GM12878 (cell line): ENCODE data around the gene IL23R. TPM values are rescaled to one million over a fixed set of nuclear protein-coding genes. Genes with fewer than 3 reads are reported as not detected.

Experiments used
- ATAC-seq: fragments of 200-7000 bp; cut with Tn5 transposase; 3 replicates; pipeline ENCODE4 v1.9.1; 2020; ENCODE audit warnings: mild to moderate bottlenecking, moderate library complexity
- BruUV-seq: library from RNA; stranded (reverse); fragments of 400-500 nt; replicated peaks from 2 replicates; lab custom pipeline; 2021; lab: Mats Ljungman, UMichigan
- CTCF ChIA-PET: fragments of 300-600 bp; sonication (Branson Sonifier 250); formaldehyde crosslinking; extraction: SDS; loops from one replicate; lab custom pipeline; 2021; ENCODE audit warnings: inconsistent platforms; lab: Yijun Ruan, JAX
- POLR2A ChIA-PET: fragments of 350-600 bp; formaldehyde crosslinking; extraction: SDS; loops from one replicate; lab custom pipeline; 2021; ENCODE audit warnings: inconsistent platforms; lab: Charles Lee
- RAD21 ChIA-PET: fragments of 300-600 bp; sonication (Branson Sonifier 250); formaldehyde crosslinking; loops from one replicate; lab custom pipeline; 2023; ENCODE audit warnings: antibody characterized with exemption; ENCODE audit not compliant: unreplicated experiment; lab: Charles Lee
- SMC1A ChIA-PET: fragments of 300-600 bp; sonication (Branson Sonifier 250); formaldehyde crosslinking; loops from one replicate; lab custom pipeline; 2023; ENCODE audit not compliant: unreplicated experiment, uncharacterized antibody; lab: Charles Lee
- DNase-seq: peaks from one replicate; pipeline ENCODE4 v3.0.0-alpha.2; 2011; ENCODE audit warnings: low read depth, low spot score
- FAIRE-seq: peaks from 3 replicates; lab custom pipeline; 2011; peaks lifted over from hg19 to GRCh38; lab: Jason Lieb, UNC
- H2AFZ ChIP-seq: 2 replicates; pipeline ENCODE4 v1.6.0; 2011; ENCODE audit warnings: low read depth, low read length, control low read depth; ENCODE audit not compliant: control insufficient read depth
- H3K27ac ChIP-seq: 2 replicates; pipeline ENCODE4 v1.5.1; 2011; ENCODE audit warnings: control low read depth; ENCODE audit not compliant: control insufficient read depth, insufficient read depth
- H3K27me3 ChIP-seq, 2 experiments: replicated peaks in 1 of 2; 2 replicates each; pipeline versions ENCODE4 v1.6.0 to v1.6.1; 2011; ENCODE audit warnings: low read length in 1 of 2; ENCODE audit not compliant: control insufficient read depth in 2 of 2, insufficient read depth in 2 of 2
- H3K36me3 ChIP-seq, 2 experiments: 2 replicates each; pipeline ENCODE4 v1.5.1; 2011; ENCODE audit warnings: low read length in 1 of 2; ENCODE audit not compliant: control insufficient read depth in 2 of 2, insufficient read depth in 2 of 2
- H3K4me1 ChIP-seq: 2 replicates; pipeline ENCODE4 v1.6.1; 2011; ENCODE audit warnings: mild to moderate bottlenecking, low read length, moderate library complexity, mixed read lengths; ENCODE audit not compliant: control insufficient read depth, insufficient read depth
- H3K4me2 ChIP-seq: 2 replicates; pipeline ENCODE4 v1.6.0; 2011; ENCODE audit warnings: control low read depth; ENCODE audit not compliant: control insufficient read depth, insufficient read depth
- H3K4me3 ChIP-seq: fragments of 200-600 bp; sonication (generic); 2 replicates; pipeline ENCODE4 v1.5.1; 2016
- H3K79me2 ChIP-seq: 2 replicates; pipeline ENCODE4 v1.6.0; 2011; ENCODE audit warnings: low read length; ENCODE audit not compliant: control insufficient read depth, insufficient read depth
- H3K9ac ChIP-seq: 2 replicates; pipeline ENCODE4 v1.8.0; 2011; ENCODE audit warnings: low read length, control low read depth, mixed read lengths; ENCODE audit not compliant: control insufficient read depth, insufficient read depth
- H3K9me3 ChIP-seq: replicated peaks from 3 replicates; pipeline ENCODE4 v1.5.1; 2011; ENCODE audit warnings: mild to moderate bottlenecking, low read length; ENCODE audit not compliant: control insufficient read depth, insufficient read depth
- H4K20me1 ChIP-seq: 2 replicates; pipeline ENCODE4 v1.6.0; 2011; ENCODE audit not compliant: control insufficient read depth, insufficient read depth
- BMI1 ChIP-seq: fragments of 450-650 bp; IDR thresholded peaks from 2 replicates; pipeline ENCODE4 v1.6.1; 2016; ENCODE audit warnings: mild to moderate bottlenecking, moderate library complexity, borderline replicate concordance
- BRCA1 ChIP-seq: IDR thresholded peaks from 2 replicates; pipeline ENCODE4 v1.6.1; 2011; ENCODE audit warnings: low read depth, low read length, improper control_type of control experiment
- CBX5 ChIP-seq: sonication (generic); IDR thresholded peaks from 2 replicates; pipeline ENCODE4 v1.6.1; 2016; ENCODE audit warnings: low read depth, moderate library complexity, mild to moderate bottlenecking, inconsistent platforms
- CREB1 ChIP-seq: IDR thresholded peaks from 2 replicates; pipeline ENCODE4 v1.6.1; 2012; ENCODE audit warnings: low read depth, mild to moderate bottlenecking, inconsistent platforms
- JUNB ChIP-seq: IDR thresholded peaks from 2 replicates; pipeline ENCODE4 v1.6.1; 2016; ENCODE audit warnings: antibody characterized with exemption, mild to moderate bottlenecking
- NFIC ChIP-seq: IDR thresholded peaks from 2 replicates; pipeline ENCODE4 v1.6.1; 2012; ENCODE audit warnings: low read depth, mild to moderate bottlenecking, inconsistent platforms, low read length, moderate library complexity
- SMC3 ChIP-seq: IDR thresholded peaks from 2 replicates; pipeline ENCODE4 v1.6.1; 2011; ENCODE audit warnings: low read length, improper control_type of control experiment, borderline replicate concordance
- WGBS: methylation state at CpG from one replicate; pipeline ENCODE4 v1.1.6; 2016; ENCODE audit warnings: low lambda C conversion rate; ENCODE audit not compliant: insufficient replicate concordance, insufficient coverage; ENCODE audit errors: missing lambda C conversion rate; 5-methylcytosine and 5-hydroxymethylcytosine counted together
- in situ Hi-C: fragments of 300-500 bp; cut with MboI; formaldehyde crosslinking; loops from 9 replicates; pipeline ENCODE4 v1.14.3; 2018; ENCODE audit warnings: mixed read lengths
- intact Hi-C: fragments of 100-400 bp; cut with micrococcal nuclease; formaldehyde crosslinking; loops from one replicate; pipeline ENCODE4 v1.14.2; 2022; ENCODE audit not compliant: unreplicated experiment
- polyA plus RNA-seq, 11 experiments: library from polyadenylated mRNA; depleted of rRNA in 4 of 11; unstranded in 6 of 11; stranded (reverse) in 5 of 11; fragments of >200 nt; fragmentation: Nextera tagmentation in 4 of 11; fragmentation: Illumina TruSeq in 1 of 11; extraction: Ambion mirVana in 4 of 11; extraction: Trizol in 1 of 11; gene quantifications; 1 replicate in 1 of 11; 2 replicates in 10 of 11; pipeline versions ENCODE4 v1.2.1 to v1.2.3, GENCODE V29; 2011 to 2016; ENCODE audit warnings: inconsistent platforms in 2 of 11, missing spikeins in 2 of 11, low read depth in 1 of 11
- total RNA-seq, 4 experiments: library from RNA; depleted of rRNA in 3 of 4; stranded (reverse); fragments of >200 nt in 3 of 4; fragmentation: Illumina TruSeq in 1 of 4; extraction: Trizol in 1 of 4; gene quantifications; 2 replicates each; pipeline versions ENCODE4 v1.2.1 to v1.2.3, GENCODE V29; 2013 to 2021
- TF ChIP-seq, protein P1 (sequence below): fragments of 450-650 bp; formaldehyde crosslinking; IDR thresholded peaks from 2 replicates; pipeline ENCODE4 v1.4.0; 2022; ENCODE audit warnings: mild to moderate bottlenecking, moderate library complexity
- TF ChIP-seq, protein P2 (sequence below): fragments of 450-650 bp; formaldehyde crosslinking; IDR thresholded peaks from 2 replicates; pipeline ENCODE4 v1.4.0; 2020; ENCODE audit warnings: mild to moderate bottlenecking, moderate library complexity
- TF ChIP-seq, protein P3 (sequence below): IDR thresholded peaks from 2 replicates; pipeline ENCODE4 v1.6.1; 2012; ENCODE audit warnings: improper control_type of control experiment, low read depth, low read length; ENCODE audit not compliant: insufficient replicate concordance

IL23R gene
- total and polyA plus RNA-seq, 10 of the 15 experiments (the other 5 are each of a cell fraction or from before 2014, with no cell fraction given), result 0.16 to 6.4 (median 0.59) TPM

DNA sequence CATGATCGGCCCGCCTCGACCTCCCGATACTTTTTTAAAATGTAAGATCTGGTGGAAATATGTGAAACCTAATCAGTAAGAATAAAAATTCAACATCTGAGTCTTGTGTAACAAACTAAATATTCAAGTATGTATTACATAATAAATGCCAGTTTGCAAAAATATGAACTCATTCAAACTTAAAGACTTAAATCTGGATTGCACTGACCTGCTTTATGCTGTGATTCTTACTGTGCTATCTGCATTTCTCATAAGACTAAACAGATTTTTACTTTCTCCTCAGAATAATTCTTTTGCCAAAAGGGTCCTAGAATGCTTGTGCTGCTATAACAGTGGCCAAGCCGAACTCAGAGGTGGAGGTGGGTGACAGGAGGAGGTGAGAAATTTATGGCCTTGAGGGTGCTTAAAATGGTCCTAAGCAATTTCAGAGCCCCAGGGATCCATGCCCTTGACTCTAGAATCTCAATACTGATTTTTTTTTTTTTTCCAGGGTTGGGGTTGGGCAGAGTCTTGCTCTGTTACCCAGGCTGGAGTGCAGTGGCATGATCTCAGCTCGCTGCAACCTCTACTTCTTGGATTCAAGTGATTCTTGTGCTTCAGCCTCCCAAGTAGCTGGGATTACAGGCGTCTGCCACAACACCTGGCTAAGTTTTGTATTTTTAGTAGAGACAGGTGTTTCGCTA lies 38.2 kb downstream of the IL23R start:
- Histone ChIP-seq H3K9me3 (no peaks in the 10 kb centered on the region; the same call in 2 of the 3 replicates), H3K4me3 (no peak overlapping the region), H3K4me2 (no peak overlapping the region), H2AFZ (no peak overlapping the region), H3K36me3 (no peaks in the 10 kb centered on the region), H4K20me1 (no peaks in the 10 kb centered on the region), H3K4me1 (no peaks in the 10 kb centered on the region), H3K27me3 (no peaks in the 10 kb centered on the region), H3K9ac (no peak overlapping the region), H3K27ac (no peak overlapping the region), H3K79me2 (no peaks in the 10 kb centered on the region)
- ChIA-PET POLR2A (interaction anchor here (0.6 kb wide), 1 partner anchor 559 kb away, joined by 4 read pairs; no protein-coding TSS in a partner anchor), CTCF (interaction anchor here (1.0 to 3.2 kb wide), 2 partner anchors 9 to 55 kb away, joined by 6 to 14 read pairs; no protein-coding TSS in a partner anchor), RAD21 (no interaction called here), SMC1A (interaction anchor here (1.6 kb wide), 1 partner anchor 9 kb away, joined by 7 read pairs; no protein-coding TSS in a partner anchor)
- DNase-seq (no peak), ATAC-seq (no peak), FAIRE-seq (no peak)
- no TSS peak for BruUV-seq
- intact Hi-C loops, result no loop called here
- 69% methylated on average over 8 of the region's 8 CpGs for WGBS
- in situ Hi-C loops, result no loop called here
- TF ChIP-seq, protein P1, sequence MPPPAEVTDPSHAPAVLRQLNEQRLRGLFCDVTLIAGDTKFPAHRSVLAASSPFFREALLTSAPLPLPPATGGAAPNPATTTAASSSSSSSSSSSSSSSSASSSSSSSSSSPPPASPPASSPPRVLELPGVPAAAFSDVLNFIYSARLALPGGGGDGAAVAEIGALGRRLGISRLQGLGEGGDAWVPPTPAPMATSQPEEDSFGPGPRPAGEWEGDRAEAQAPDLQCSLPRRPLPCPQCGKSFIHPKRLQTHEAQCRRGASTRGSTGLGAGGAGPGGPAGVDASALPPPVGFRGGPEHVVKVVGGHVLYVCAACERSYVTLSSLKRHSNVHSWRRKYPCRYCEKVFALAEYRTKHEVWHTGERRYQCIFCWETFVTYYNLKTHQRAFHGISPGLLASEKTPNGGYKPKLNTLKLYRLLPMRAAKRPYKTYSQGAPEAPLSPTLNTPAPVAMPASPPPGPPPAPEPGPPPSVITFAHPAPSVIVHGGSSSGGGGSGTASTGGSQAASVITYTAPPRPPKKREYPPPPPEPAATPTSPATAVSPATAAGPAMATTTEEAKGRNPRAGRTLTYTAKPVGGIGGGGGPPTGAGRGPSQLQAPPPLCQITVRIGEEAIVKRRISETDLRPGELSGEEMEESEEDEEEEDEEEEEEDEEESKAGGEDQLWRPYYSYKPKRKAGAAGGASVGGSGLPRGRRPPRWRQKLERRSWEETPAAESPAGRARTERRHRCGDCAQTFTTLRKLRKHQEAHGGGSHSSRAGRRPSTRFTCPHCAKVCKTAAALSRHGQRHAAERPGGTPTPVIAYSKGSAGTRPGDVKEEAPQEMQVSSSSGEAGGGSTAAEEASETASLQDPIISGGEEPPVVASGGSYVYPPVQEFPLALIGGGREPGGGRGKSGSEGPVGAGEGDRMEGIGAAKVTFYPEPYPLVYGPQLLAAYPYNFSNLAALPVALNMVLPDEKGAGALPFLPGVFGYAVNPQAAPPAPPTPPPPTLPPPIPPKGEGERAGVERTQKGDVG (CRISPR knock-in tag), result no peak
- TF ChIP-seq BMI1 (no peak), CREB1 (no peak), BRCA1 (no peak), JUNB (no peak), NFIC (no peak), SMC3 (no peak), CBX5 (no peak)
- TF ChIP-seq, protein P2, sequence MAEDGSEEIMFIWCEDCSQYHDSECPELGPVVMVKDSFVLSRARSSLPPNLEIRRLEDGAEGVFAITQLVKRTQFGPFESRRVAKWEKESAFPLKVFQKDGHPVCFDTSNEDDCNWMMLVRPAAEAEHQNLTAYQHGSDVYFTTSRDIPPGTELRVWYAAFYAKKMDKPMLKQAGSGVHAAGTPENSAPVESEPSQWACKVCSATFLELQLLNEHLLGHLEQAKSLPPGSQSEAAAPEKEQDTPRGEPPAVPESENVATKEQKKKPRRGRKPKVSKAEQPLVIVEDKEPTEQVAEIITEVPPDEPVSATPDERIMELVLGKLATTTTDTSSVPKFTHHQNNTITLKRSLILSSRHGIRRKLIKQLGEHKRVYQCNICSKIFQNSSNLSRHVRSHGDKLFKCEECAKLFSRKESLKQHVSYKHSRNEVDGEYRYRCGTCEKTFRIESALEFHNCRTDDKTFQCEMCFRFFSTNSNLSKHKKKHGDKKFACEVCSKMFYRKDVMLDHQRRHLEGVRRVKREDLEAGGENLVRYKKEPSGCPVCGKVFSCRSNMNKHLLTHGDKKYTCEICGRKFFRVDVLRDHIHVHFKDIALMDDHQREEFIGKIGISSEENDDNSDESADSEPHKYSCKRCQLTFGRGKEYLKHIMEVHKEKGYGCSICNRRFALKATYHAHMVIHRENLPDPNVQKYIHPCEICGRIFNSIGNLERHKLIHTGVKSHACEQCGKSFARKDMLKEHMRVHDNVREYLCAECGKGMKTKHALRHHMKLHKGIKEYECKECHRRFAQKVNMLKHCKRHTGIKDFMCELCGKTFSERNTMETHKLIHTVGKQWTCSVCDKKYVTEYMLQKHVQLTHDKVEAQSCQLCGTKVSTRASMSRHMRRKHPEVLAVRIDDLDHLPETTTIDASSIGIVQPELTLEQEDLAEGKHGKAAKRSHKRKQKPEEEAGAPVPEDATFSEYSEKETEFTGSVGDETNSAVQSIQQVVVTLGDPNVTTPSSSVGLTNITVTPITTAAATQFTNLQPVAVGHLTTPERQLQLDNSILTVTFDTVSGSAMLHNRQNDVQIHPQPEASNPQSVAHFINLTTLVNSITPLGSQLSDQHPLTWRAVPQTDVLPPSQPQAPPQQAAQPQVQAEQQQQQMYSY (CRISPR knock-in tag), result no peak
- TF ChIP-seq, protein P3, sequence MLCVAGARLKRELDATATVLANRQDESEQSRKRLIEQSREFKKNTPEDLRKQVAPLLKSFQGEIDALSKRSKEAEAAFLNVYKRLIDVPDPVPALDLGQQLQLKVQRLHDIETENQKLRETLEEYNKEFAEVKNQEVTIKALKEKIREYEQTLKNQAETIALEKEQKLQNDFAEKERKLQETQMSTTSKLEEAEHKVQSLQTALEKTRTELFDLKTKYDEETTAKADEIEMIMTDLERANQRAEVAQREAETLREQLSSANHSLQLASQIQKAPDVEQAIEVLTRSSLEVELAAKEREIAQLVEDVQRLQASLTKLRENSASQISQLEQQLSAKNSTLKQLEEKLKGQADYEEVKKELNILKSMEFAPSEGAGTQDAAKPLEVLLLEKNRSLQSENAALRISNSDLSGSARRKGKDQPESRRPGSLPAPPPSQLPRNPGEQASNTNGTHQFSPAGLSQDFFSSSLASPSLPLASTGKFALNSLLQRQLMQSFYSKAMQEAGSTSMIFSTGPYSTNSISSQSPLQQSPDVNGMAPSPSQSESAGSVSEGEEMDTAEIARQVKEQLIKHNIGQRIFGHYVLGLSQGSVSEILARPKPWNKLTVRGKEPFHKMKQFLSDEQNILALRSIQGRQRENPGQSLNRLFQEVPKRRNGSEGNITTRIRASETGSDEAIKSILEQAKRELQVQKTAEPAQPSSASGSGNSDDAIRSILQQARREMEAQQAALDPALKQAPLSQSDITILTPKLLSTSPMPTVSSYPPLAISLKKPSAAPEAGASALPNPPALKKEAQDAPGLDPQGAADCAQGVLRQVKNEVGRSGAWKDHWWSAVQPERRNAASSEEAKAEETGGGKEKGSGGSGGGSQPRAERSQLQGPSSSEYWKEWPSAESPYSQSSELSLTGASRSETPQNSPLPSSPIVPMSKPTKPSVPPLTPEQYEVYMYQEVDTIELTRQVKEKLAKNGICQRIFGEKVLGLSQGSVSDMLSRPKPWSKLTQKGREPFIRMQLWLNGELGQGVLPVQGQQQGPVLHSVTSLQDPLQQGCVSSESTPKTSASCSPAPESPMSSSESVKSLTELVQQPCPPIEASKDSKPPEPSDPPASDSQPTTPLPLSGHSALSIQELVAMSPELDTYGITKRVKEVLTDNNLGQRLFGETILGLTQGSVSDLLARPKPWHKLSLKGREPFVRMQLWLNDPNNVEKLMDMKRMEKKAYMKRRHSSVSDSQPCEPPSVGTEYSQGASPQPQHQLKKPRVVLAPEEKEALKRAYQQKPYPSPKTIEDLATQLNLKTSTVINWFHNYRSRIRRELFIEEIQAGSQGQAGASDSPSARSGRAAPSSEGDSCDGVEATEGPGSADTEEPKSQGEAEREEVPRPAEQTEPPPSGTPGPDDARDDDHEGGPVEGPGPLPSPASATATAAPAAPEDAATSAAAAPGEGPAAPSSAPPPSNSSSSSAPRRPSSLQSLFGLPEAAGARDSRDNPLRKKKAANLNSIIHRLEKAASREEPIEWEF, result no peak
